ENCODE results near the gene OVOL3.

OVOL3 gene

GRCh38 chr19:36151144-36152018, 40.4 kb downstream of the OVOL3 start:
- no peak for DNase-seq
- in situ Hi-C loops (cut with HindIII; ENCODE audit: low pct_ligation_motif_present, low pct_unique_long_range_greater_than_20kb, low sequenced_read_pairs), result no loop called here

- in situ Hi-C loops (cut with HindIII; ENCODE audit: low pct_ligation_motif_present, low pct_unique_long_range_greater_than_20kb, low sequenced_read_pairs), result no loop called here
- no peak for DNase-seq
Measured at GRCh38 chr19:36152019-36152351, 41.0 kb downstream of the OVOL3 start.

GRCh38 chr19:36152352-36153091, 41.6 kb downstream of the OVOL3 start, which contains the start of gene COX7A1:
Gene COX7A1, minus strand, starts transcription at chr19:36152447. Its CDS starts 40 bp downstream, at chr19:36152407.
- no peak for DNase-seq
- in situ Hi-C loops (cut with HindIII; ENCODE audit: low pct_ligation_motif_present, low pct_unique_long_range_greater_than_20kb, low sequenced_read_pairs), result no loop called here

- no peak for DNase-seq
- in situ Hi-C loops (cut with HindIII; ENCODE audit: low pct_ligation_motif_present, low pct_unique_long_range_greater_than_20kb, low sequenced_read_pairs), result no loop called here
Measured at GRCh38 chr19:36153126-36153525, 42.2 kb downstream of the OVOL3 start.

- no peak for DNase-seq
- in situ Hi-C loops (cut with HindIII; ENCODE audit: low pct_ligation_motif_present, low pct_unique_long_range_greater_than_20kb, low sequenced_read_pairs), result no loop called here
Measured at GRCh38 chr19:36160821-36161596, 50.1 kb downstream of the OVOL3 start.
